ENCODE measurements around the gene PCED1B.

DNA sequence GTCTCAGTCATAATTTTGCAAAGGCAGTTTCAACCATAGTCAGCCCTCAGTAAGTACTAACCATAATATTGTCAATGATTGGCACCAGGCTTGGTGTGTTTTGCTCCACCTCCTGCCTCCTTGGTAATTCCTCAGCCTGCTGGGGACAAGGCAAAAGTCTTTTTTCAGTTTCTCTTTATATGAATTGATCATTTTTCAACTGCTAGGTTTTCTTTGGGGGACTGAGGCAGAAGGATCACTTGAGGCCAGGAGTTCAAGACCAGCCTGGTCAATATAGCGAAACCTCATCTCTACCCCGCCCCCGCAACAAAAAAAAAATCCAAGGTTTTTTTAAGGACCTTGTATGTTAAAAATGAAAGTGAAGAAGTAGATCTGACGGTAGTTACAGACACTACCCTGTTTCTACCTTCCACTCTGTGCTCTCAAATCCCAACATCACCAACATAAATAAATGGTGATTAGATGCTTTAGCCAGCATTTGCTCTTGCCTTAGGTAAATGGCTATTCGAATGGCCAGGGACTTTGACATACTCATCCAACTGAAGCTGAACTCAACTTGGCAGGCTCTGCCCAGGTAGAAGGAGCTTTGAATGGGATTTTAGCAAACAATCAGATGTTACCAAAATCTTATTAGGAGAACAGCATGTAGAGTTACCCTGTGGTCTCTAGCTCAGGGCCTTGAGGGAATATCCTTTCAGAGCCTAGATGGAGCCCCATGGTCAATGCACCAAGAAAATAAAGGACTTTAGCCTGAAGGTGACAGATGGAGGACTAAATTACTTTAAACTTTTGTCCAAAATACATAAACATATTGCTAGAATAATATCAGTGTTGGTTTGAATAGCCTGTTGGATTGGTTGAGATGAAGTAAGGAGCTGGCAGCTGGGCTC, 127.3 kb downstream of the PCED1B start:
- TF ChIP-seq, protein P1, sequence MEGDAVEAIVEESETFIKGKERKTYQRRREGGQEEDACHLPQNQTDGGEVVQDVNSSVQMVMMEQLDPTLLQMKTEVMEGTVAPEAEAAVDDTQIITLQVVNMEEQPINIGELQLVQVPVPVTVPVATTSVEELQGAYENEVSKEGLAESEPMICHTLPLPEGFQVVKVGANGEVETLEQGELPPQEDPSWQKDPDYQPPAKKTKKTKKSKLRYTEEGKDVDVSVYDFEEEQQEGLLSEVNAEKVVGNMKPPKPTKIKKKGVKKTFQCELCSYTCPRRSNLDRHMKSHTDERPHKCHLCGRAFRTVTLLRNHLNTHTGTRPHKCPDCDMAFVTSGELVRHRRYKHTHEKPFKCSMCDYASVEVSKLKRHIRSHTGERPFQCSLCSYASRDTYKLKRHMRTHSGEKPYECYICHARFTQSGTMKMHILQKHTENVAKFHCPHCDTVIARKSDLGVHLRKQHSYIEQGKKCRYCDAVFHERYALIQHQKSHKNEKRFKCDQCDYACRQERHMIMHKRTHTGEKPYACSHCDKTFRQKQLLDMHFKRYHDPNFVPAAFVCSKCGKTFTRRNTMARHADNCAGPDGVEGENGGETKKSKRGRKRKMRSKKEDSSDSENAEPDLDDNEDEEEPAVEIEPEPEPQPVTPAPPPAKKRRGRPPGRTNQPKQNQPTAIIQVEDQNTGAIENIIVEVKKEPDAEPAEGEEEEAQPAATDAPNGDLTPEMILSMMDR (IDR thresholded peaks at IDR 0.05; ENCODE audit: insufficient read depth, low read length, poor library complexity, severe bottlenecking): no peak
- TF ChIP-seq EZH2phosphoT487 (conservative IDR thresholded peaks at IDR 0.05; ENCODE audit: low read length): no peak
